DMS53 (cell line): ENCODE results near the gene MIDN.

Experiments used
- DNase-seq: peaks from one replicate; lab custom pipeline; 2025; lab: John Stamatoyannopoulos, UW

MIDN gene

DNA sequence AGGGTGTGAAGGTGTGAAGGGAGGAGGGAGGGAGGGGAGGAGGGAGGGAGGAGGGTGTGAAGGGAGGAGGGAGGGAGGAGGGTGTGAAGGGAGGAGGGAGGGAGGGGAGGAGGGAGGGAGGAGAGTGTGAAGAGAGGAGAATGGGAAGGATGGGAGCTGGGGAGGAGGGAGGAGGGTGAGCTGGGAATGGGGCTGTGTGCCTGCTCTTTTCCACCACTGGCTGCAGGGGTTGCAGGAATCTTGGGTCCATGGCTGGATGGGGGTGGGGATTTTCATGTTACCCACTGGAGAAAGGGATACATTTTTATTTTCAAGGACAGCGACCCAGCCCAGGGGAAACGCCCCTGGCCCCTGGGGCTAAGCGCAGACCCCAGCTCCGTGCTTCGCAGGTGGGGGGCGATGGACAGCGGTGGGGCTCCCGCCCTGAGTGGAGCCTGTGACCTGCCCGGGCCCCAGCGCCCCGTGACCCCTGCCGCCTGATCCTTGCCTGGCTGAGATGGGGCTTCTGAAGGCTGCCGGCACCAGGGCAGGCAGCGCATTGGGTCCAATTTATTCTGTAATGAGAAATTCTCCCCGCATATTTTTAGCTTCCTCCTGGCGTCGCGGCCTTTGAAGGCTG is 34.3 kb downstream of the MIDN start:
- peak; percentile 45 for DNase-seq

DNA sequence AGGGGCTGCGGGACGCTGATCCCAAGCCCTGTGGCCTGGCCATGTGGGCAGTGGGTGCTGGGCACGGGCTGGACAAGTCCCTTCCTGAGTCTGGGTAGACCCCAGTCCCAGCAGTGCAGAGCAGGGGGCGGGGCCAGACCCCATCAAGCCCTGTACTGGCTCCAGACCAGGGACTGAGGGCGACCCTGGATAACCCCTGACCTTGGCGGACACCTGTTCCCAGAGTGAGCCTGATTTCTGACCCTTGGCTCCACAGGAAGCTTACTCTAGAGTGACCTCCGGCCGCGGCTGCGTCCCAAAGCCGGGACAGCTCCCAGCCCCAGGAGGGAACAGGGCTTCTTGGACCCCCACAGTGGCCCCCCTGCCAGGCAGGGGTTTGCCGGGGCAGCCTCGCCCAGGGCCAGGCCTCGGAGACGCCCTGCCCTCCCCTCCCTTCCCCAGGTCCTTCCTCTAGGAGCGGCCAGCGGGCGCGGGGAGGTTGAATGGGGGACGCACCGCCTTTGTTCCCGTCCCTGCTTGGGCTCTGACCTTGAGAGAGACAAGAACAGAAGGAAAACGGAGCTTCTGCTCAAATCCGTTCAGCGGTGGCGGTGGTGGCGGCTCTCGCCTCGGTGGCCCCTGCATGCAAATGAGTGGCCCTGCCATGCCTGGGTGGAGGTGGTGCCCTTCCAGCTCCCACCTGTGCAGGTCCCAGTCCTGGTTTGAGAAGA is 35.0 kb downstream of the MIDN start:
- no peak for DNase-seq

DNA sequence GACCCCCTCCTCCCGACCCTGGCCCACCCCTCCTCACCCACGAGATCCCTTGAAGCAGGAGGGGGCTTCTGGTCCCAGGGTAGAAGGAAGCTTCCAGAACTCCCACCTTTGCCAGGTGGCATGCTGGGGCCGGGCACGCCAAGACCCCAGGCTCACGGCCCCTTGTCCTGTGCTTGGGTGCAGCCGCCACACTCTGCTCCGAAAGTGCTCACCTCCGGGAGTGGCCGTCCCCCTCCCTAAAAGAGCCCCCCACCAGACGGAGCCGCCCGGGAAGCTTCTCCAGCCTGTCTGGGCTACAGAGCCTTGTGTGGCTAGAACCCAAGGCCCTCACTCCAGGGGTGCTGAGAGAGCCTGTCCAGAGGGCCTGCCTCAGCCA is 35.5 kb downstream of the MIDN start:
- DNase-seq: no peak

DNA sequence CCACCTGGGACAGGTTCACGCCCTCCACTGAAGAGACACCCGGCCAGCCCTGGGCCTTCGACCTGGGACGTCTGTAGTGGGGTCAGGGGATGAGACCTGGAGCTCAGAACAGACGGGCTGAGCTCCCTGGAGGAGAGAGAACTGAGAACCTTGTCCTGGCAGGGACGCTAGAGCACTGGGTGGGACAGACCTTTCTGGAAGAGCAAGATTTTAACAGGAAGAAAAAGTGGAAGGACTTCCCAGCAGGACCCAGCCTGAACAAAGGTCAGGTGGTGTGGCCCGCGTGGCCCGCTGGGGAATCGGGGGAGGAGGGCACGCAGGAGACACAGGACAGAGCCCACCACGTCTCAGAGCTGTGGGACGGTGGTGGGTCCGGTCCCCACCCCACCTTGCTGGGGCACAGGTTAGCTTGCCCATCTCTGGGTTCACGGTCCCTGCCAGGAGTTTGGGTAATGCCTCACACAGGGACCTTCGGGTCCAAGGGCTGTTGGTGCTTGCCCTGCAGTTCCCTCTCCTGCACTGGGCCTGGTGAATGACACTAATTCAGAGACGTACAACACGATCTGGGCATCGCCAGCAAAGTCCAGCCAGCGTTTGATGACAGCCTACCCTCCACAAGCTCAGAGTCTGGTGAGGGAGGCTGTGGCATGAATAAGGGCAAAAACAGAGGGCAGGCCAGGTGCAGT is 36.1 kb downstream of the MIDN start:
- DNase-seq: peak; percentile 60

DNA sequence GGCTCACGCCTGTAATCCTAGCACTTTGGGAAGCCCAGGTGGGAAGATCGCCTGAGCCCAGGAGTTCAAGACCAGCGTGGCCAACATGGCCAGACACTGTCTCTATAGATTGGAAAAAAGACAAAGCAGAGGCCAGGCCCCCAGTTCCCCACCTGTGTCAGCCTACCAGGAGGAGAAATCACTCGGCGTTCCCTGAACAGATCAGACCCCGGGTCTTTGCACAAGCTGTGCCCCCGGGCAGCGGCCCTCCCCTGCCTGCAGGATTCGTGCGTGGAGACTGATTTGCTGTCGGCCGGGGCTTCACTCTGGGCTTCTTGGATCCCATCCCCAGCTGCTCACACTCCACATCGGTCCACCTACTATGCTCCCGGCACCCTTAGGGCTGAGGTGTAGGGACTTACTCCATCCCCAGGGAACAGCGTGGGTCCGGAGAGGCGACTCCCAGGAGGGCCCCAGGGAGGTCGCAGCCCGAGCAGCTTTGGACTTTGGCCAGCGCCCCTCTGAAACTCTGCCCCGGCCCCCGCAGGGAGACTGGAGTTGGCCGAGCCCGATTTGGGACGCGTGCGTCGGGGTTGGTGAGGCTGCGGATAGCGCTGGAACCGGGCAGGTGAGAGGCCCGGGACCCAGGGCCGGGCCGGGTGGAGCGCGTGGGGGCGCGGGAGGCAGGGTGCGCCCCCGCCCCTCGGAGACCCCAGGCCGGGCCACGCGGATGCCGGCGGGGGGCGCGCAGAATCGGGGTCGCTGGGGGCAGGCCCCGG is 36.8 kb downstream of the MIDN start:
- no peak for DNase-seq

DNA sequence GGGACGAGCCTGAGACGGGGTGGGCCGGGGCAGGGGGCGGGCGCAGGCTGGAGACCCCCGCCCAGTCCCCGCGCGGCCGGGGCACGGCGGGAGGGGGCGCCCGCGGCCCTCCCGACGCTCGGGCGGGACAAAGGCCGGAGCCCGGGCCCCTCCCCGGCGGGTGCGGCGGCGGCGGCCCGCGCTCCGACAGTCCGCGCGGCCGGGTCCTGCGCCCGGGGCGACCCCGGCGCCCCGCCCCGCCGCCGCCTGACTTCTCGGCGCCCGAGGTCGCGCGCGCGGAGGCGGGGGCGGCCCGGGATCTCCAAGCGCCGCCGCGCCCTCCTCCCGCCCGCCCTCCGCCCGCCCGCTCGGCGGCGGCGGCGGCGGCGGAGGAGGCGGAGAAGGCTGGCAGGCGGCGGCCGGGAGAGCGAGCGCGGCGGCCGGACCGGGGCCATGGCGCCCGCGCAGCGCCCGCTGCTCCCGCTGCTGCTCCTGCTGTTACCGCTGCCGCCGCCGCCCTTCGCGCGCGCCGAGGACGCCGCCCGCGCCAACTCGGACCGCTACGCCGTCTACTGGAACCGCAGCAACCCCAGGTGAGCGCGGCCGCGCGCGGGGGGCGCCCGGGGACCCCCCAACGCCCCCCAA is 37.5 kb downstream of the MIDN start, which contains the start of gene EFNA2:
TSS of gene EFNA2 (plus strand) at position 137 of the 624 bp plus-strand sequence. CDS start at position 433, 296 bp downstream.
- DNase-seq: peak; percentile 49

DNA sequence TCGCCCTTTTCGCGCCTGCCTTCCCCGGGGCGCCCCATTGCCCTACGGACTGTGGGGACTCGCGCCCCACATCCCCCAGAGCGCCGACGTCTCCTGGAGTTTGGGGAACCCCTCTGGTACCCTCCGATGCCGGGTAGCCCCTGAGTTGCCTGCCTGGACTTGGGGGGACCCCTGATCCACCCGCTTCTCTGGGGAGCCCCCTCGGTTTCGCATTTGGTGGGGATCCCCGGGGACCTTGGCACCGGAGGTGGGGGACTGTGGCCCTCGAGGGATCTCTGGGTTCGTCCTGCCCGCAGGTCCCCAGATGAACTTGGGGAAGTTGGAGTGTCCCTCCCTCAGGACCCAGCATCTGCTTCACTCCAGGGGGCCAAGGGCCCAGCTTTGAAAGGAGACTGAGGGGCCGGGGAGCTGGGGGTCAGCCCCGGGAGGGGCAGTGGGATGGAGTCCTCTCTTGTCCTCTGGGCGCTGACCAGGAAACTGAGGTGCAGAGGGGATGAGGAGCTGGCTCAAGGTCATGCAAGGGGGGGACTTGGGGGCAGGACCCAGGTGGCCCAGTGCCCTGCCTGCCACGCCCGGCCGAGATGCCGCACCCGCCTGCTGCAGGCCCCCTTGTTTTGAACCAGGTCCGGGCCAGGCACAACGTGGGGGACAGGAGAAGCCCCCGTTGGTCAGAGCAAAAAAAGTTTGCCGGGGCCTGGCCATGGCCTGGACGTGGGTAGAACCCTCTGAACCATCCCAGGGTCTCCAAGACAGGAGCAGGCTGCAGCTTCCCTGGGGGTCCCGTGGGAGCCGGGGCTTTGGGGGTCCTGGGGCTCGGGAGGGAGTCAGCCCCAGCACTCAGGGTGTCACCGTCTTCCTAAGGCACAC is 38.3 kb downstream of the MIDN start:
- no peak for DNase-seq

DNA sequence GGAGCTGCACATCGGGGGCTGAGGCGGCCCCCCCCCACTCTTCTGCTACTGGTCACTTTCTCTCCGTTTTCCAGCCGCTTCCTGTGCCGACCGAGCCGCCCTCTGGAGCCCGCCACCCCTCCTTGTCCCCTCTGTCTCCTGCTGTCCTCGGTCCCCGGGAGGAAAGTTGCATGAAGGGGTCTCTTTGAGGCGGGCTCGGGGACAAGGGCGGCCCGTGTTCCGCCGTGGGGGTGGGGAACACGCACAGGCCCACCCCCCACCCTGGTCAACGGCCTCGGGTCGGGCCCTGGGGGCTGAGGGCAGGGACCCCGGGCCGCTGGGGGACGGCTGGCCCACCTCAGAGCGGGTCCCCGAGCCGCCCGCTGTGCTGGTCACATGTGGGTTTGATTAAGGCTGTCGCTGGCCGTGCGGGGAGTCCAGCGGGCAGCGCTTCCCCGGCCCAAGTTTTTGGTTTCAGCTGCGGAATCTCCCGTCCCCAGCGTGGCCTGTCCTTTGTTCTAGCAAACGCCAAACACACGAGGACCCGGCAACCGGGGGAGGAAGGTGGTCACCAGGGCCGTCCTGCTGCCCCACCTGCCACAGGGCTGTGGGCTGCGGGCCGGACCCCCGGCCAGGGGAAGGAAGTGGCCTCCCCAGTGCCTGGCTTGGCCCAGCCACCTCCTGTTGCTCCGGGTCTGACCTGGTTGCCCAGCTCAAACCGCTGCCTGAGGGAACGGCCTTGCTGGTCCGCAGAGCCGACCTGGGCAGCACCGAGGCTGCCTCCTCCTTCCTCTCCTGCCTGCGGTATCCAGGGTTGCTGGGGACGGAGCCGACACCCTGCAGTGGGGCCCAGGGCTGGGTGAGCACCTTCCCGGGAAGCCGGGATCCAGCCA is 39.2 kb downstream of the MIDN start:
- DNase-seq: peak; percentile 70

DNA sequence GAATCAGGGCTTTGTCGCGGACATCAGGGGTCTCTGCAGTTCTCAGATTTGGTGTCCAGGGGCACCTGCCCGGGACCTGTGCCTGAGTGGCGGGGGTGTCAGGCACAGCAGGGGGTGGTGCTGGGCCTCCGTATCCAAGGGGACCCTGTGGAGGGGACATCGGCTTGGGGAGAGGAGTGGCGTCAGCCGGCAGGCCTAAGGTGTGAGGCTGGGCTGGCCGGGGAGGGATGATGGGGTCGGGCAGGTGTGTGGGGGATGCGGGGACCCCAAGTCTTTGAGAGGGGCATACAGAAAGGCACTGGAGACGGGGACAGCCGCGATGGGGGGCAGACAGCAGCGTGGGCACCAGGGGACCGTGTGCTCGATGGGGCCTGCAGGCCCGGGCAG is 39.8 kb downstream of the MIDN start:
- no peak for DNase-seq

DNA sequence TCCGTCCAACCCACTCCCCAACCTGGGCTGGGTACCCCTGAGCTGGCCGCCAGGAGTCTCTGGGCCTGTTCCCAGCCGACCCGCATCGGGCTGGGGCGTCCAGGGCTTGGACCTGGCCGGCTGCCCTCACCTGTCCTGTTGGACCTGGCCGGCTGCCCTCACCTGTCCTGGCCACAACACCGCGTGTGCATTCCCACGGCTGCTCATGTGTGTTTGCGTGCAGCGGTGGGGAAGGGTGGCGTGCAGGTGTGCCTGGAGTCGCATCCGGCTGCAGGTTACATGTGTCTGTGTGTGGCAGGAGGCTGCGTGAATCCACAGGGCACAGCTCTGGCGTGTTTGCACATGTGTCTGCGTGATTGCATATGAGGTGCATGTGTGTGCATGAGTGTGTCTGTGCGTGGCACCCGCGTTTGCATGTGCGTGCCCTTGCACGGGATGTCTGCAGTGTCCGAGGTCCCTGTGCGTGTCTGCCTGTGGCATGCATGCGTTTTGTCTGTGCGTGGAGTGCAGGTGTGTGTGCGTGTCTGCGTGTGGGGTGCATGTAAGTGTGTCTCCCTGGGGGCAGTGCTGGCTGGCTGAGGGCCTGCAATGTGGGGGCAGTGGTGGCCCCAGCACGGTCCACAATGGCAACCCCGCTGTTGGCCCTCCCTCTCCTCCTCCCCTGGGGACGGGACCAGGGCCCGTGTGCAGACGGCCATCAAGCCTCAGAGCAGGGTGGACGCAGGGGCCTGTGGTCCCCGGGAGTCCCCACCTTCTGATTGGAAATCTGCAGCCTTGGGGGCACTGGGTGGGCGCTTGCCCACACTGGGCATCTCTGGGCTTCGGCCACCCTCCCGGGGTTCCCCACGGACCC is 40.7 kb downstream of the MIDN start:
- peak; percentile 56 for DNase-seq

DNA sequence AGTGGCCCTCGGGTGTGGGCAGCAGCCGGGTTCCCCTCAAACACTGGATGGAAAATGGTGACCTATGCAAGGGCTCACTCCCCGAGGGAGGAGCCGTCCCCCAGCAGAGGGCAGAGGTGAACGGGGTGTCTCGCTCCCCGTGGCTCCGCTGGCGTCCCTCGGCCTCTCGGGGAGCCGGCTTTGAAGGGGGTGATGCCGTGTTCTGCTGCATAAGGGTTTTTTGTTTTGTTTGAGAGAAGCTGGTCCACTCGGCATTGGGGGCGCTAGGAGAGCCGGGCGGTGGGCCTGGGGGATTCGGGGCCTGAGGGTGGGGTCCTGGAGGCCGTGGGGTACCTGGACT is 41.3 kb downstream of the MIDN start:
- no peak for DNase-seq

DNA sequence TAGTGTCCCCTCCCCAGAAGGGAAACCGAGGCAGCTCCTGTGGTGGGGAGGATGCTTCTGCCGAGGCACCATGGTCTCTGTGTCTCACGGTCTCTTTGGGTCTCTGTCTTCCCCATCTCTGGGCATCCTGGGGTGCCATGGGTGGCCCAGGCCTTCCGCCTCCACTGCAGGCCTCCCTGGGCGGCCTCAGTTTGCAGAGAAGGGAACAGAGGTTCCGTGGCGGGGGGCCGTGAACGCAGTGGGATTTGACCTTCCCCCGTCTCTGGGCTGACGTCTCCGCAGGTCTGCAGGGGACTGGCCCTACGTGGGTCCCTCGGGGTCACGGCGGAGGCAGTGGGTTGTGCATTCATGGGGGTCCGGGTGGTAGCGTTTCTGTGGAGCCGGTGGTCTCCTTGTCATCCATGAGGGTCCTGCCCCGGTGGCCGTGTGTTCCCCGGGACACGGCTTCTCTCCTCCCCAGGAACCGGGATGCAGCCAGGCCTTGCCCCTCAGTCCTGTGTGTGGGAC is 41.9 kb downstream of the MIDN start:
- DNase-seq: no peak

DNA sequence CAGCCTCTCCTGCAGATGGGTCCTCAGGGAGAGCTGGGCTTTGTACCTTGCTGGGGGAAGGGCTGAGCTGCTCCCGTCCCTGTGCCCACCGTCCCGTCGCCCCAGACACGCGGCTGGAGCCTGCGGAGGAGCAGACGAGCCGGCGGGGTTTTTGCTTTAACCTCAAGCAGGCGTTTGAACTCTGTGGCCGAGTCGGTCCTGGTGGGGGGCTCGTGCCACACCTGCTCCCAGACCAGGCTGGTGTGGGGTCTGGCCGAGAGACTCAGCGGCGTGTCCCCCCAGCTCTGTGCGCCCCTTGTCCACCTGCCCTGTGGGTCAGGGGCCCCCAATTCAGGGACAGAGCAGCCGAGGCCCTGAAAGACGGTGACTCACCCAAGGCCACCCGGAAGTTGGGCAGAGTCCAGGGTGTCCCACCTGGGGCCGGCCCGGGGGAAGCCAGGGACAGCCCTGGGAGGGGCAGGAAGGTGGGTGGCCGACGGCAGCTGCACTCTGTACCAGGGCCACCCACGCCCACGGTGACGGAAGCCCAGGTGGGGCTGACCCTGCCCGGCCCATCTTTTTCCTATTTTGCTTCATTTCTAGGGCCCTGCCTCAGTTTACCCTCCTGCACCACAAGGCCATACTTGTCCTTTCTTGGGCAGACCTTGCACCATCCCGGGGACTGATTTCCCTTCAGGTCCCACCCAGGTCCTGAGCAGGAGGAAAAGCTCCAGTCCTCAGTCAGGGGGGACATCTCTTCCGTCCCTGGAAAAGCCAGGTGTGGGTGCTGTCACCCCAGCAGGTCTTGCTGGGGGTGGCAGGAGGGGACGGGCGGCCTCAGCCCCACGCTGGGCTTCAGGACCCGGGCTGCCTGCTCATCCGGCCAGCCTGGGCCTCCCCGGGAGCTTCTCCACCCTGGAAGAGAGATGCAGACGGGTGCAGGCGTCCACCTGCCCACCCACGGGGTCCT is 42.6 kb downstream of the MIDN start:
- peak; percentile 51 for DNase-seq

DNA sequence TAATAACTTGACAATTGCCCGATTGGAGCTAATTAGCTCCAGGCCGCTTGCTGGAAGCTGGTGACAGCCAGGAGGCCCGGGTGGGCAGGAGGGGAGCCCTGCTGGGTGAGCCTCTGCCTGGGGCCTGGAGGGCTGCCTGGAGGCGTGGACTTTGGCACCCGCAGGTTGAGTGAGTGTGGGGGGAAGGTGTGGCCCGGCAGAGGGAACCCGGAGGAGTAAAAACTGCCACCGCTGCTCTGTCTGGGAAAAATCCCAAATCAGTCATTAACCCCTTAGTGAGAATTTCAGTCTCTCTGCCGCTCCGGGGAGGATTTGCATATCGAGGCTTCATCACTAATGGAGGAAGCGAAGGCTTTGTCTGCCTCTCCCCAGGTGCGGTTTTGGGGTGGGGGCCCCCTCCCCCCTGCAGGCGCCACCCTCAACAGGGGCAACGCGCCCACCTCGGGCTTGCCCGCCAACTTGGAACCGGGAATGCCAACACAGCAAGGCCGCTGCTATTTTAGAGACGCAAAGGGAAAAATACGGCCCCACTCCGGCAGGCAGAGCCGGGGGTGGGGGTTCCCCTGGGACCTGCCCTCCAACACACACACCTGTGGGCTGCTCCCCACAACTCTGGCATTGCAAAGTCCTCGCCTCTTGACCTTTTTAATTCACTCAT is 43.5 kb downstream of the MIDN start:
- no peak for DNase-seq

DNA sequence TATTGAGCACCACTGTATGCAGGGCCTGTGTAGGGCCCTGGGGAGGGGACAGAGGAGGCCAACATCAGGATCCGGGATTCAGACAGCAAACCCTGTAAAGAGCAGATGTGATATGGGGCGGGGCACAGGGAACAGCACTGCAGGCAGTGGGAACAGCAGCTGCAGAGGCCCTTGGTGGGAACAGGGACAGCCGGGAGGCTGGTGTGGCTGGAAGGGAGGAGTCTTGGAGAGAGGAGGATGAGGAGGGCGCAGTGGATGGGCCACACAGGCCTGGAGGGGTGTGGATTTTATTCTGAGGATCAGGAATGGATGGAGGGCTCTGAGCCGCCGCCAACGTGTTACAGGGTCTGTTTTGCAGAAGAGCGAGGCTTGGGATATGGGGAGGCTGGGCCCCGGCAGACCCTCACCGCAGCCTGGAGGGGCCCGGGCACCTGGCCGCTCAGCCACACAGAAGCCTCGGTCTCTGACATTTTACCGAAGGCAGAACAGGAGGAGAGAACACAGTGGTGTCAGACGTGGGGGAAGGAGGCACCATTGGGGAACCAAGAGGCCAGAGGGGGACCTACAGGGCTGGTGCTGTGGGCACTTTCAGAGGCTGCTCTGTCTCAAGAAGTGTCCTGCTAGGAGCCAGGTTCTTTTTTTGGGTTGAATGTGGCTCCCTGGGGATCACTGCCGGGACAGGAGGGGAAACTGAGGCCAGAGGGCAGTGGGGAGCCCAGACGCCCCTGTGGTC is 44.2 kb downstream of the MIDN start:
- peak; percentile 24 for DNase-seq

DNA sequence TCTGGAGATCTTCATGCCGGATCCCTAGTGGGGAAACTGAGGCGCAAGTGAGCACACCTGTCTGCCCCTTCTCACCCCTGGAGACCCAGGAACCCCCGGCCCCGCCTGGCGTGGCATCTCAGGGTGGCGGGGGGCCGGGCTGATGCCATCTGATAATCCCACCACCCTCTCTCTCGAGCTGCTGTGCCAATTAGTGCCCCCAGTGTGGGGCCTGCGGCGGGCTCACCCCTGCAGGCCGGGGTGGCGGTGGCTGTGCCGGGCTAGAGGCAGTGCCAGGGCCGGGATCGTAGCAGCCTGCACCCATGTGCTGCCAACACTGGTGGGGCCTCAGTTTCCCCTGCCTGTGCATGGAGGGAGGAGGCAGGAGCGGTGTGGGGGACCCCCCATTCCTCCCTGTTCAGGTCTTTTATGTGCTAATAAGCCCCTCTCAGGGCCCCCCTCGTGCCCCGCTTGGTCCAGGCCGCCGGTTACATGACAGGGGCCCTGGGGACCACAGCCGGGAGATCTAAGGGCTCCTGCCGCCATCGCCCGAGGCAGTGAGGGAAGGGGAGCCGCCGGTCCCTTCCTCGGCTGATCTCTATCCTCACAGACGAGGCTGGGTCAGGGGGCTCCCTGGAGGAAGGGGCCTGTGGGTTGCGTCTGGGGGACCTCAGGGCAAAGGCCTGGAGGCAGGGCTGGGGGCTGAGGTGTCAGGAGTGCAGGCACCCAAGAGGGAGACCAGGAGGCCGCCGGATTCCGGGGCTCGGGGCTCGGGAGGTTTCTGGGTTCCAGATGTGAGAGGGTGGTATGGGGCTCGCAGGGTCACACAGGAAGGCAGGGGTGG is 45.6 kb downstream of the MIDN start:
- no peak for DNase-seq
